HL-60/S4 treated with phorbol 12-myristate 13-acetate at 8.2 ng/mL for 4 days and 3 days (cell line): ENCODE measurements around the gene NT5C1B.
"Not testable (repeated sequence)": the region's sequence is repeated elsewhere in the genome, so short reads cannot be mapped to it uniquely, and the experiment has no call there.

Experiments
- in situ Hi-C: fragments of 300-500 bp; cut with MboI; formaldehyde crosslinking; loops from 2 replicates; pipeline ENCODE4 v1.15.0; 2022; ENCODE audit warnings: low sequenced_read_pairs

The NT5C1B gene

GRCh38 chr2:18589354-18589753, at the start of gene NT5C1B:
Gene NT5C1B (minus strand): TSS chr2:18589569. CDS start chr2:18589468, 101 bp downstream.
- in situ Hi-C loops, result no loop called here

GRCh38 chr2:18637196-18637595, 47.8 kb upstream of the NT5C1B start:
- in situ Hi-C loops, result no loop called here

- in situ Hi-C loops, result not testable (repeated sequence)
Observed at GRCh38 chr2:18632699-18633098, 43.3 kb upstream of the NT5C1B start.

GRCh38 chr2:18630941-18631340, 41.6 kb upstream of the NT5C1B start:
- in situ Hi-C loops, result no loop called here

- in situ Hi-C loops, result no loop called here
Observed at GRCh38 chr2:18630541-18630940, 41.2 kb upstream of the NT5C1B start.

- in situ Hi-C loops, result no loop called here
Observed at GRCh38 chr2:18630101-18630500, 40.7 kb upstream of the NT5C1B start.

- in situ Hi-C loops, result no loop called here
Observed at GRCh38 chr2:18626958-18627650, 37.7 kb upstream of the NT5C1B start.

GRCh38 chr2:18626256-18626668, 36.9 kb upstream of the NT5C1B start:
- in situ Hi-C loops, result no loop called here

GRCh38 chr2:18625563-18625962, 36.2 kb upstream of the NT5C1B start:
- in situ Hi-C loops, result no loop called here

GRCh38 chr2:18623782-18624181, 34.4 kb upstream of the NT5C1B start:
- in situ Hi-C loops, result no loop called here

- in situ Hi-C loops, result no loop called here
Observed at GRCh38 chr2:18620867-18621632, 31.7 kb upstream of the NT5C1B start.

- in situ Hi-C loops, result no loop called here
Observed at GRCh38 chr2:18619091-18619490, 29.7 kb upstream of the NT5C1B start.

- in situ Hi-C loops, result no loop called here
Observed at GRCh38 chr2:18614041-18614440, 24.7 kb upstream of the NT5C1B start.

- in situ Hi-C loops, result no loop called here
Observed at GRCh38 chr2:18612133-18612532, 22.8 kb upstream of the NT5C1B start.

GRCh38 chr2:18611604-18612003, 22.2 kb upstream of the NT5C1B start:
- in situ Hi-C loops, result no loop called here

- in situ Hi-C loops, result no loop called here
Observed at GRCh38 chr2:18611184-18611583, 21.8 kb upstream of the NT5C1B start.

GRCh38 chr2:18610651-18611050, 21.3 kb upstream of the NT5C1B start:
- in situ Hi-C loops, result no loop called here

GRCh38 chr2:18610090-18610489, 20.7 kb upstream of the NT5C1B start:
- in situ Hi-C loops, result no loop called here

- in situ Hi-C loops, result no loop called here
Observed at GRCh38 chr2:18605115-18605514, 15.7 kb upstream of the NT5C1B start.

- in situ Hi-C loops, result no loop called here
Observed at GRCh38 chr2:18604531-18604885, 15.1 kb upstream of the NT5C1B start.

GRCh38 chr2:18603854-18604530, 14.6 kb upstream of the NT5C1B start:
- in situ Hi-C loops, result no loop called here

GRCh38 chr2:18602298-18602697, 12.9 kb upstream of the NT5C1B start:
- in situ Hi-C loops, result no loop called here
